ENCODE results near the gene CDKN2D.
"Not testable (repeated sequence)": the region's sequence is repeated elsewhere in the genome, so short reads cannot be mapped to it uniquely, and the experiment has no call there.

CDKN2D gene

GRCh38 chr19:10549733-10550132 lies 19.0 kb downstream of the CDKN2D start:
- H3K27ac ChIP-seq = no peak overlapping the region
- TF ChIP-seq, protein P1, sequence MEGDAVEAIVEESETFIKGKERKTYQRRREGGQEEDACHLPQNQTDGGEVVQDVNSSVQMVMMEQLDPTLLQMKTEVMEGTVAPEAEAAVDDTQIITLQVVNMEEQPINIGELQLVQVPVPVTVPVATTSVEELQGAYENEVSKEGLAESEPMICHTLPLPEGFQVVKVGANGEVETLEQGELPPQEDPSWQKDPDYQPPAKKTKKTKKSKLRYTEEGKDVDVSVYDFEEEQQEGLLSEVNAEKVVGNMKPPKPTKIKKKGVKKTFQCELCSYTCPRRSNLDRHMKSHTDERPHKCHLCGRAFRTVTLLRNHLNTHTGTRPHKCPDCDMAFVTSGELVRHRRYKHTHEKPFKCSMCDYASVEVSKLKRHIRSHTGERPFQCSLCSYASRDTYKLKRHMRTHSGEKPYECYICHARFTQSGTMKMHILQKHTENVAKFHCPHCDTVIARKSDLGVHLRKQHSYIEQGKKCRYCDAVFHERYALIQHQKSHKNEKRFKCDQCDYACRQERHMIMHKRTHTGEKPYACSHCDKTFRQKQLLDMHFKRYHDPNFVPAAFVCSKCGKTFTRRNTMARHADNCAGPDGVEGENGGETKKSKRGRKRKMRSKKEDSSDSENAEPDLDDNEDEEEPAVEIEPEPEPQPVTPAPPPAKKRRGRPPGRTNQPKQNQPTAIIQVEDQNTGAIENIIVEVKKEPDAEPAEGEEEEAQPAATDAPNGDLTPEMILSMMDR (conservative IDR thresholded peaks at IDR 0.05) = no peak

- H3K27ac ChIP-seq = no peak overlapping the region
- TF ChIP-seq, protein P1 (conservative IDR thresholded peaks at IDR 0.05) = no peak
Observed at GRCh38 chr19:10548746-10549276, 20.0 kb downstream of the CDKN2D start.

- no peak overlapping the region for H3K27ac ChIP-seq
- TF ChIP-seq, protein P1 (conservative IDR thresholded peaks at IDR 0.05) = no peak
Observed at GRCh38 chr19:10546817-10547216, 22.0 kb downstream of the CDKN2D start.

- TF ChIP-seq, protein P1 (conservative IDR thresholded peaks at IDR 0.05) = no peak
- peak overlapping the region; percentile 80; the same call in 1 of the 2 replicates for H3K27ac ChIP-seq
Observed at GRCh38 chr19:10544753-10545251, 24.0 kb downstream of the CDKN2D start.

- TF ChIP-seq, protein P1 (conservative IDR thresholded peaks at IDR 0.05) = no peak
- peak overlapping the region; percentile 80 for H3K27ac ChIP-seq
Observed at GRCh38 chr19:10544242-10544752, 24.5 kb downstream of the CDKN2D start.

DNA sequence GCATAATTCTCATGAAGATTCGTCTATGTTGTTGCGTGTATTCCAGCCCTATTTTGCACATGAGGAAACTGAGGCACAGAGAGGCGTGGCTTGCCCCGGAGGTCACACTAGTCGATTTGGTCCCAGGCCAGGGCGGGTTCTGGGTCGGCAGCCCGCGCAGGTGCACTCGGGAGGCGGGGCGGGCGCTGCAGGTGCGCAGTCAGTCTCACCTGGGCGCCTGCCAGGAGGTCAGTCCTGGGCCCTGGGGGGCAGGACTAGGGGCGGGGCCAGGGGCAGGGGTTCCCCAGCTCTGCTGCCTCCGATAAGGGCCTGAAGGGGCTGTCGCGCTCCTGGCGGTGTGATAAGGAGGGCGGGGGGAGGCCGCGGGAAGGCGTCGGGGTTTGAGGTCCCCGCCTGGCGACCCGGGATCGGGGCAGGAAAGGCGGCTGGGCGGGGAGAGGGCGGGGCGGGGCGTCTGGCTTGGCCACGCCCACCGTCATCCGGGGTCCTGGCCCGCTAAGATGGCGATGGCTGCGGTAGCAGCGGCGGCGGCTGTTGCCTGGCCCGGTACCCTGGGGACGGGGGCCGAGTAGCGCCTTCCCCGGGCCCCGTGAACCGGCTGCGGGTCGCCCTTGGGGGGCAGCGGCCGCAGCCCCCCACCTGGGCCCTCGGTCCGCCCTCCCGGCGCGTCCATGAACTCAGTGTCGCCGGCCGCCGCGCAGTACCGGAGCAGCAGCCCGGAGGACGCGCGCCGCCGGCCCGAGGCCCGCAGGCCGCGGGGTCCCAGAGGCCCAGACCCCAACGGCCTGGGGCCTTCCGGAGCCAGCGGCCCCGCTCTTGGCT lies 25.1 kb downstream of the CDKN2D start, which contains the start of gene ATG4D:
ATG4D (plus strand) TSS at position 485 of the 822 bp plus-strand sequence; CDS start at position 672, 187 bp downstream.
- peak within 1 kb of the TSS; percentile 80 for H3K27ac ChIP-seq

DNA sequence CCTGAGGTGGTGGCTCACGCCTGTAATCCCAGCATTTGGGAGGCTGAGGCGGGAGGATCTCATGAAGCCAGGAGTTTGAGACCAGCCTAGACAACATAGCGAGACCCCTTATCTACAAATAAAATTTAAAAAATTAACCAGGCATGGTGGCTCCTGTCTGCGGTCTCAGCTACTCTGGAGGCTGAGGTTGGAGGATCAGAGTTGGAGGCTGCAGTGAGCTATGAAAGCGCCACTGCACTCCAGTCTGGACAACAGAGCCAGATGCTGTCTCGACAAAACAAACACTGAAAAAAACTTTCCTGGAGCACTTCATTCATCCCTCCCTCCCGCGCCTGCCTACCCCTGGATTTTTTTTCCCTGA lies 25.7 kb downstream of the CDKN2D start:
- H3K27ac ChIP-seq = peak overlapping the region; percentile 80
- TF ChIP-seq, protein P1 (conservative IDR thresholded peaks at IDR 0.05) = no peak

More for the DNA sequence above, 25.1 kb downstream of the CDKN2D start, which contains the start of gene ATG4D:
- TF ChIP-seq, protein P1 (conservative IDR thresholded peaks at IDR 0.05) = no peak

- not testable (repeated sequence) for H3K27ac ChIP-seq
Observed at GRCh38 chr19:10539016-10539415, 29.8 kb downstream of the CDKN2D start.

Data from VCaP (cell line).